HCT116 (cell line): ENCODE data around the gene PRKCH. TPM values are rescaled to one million over a fixed set of nuclear protein-coding genes. Genes with fewer than 3 reads are reported as not detected.

Experiments used
- ATAC-seq: fragments of 200-7000 bp; cut with Tn5 transposase; 2 replicates; pipeline ENCODE4 v1.9.1; 2020; ENCODE audit warnings: mild to moderate bottlenecking, moderate library complexity
- BruUV-seq: library from RNA; stranded (reverse); fragments of 400-500 nt; replicated peaks from 2 replicates; lab custom pipeline; 2021; lab: Mats Ljungman, UMichigan
- CTCF ChIA-PET: fragments of 300-600 bp; sonication (Branson Sonifier 250); formaldehyde crosslinking; loops from one replicate; lab custom pipeline; 2021; ENCODE audit warnings: antibody characterized with exemption; lab: Charles Lee
- POLR2A ChIA-PET: fragments of 300-600, 350-600 bp; sonication (Branson Sonifier 250); formaldehyde crosslinking; loops from one replicate; lab custom pipeline; 2021; ENCODE audit warnings: antibody characterized with exemption; lab: Charles Lee
- RAD21 ChIA-PET, 2 experiments: fragments of 300-600 bp; sonication (Branson Sonifier 250); formaldehyde crosslinking; loops; one replicate each; lab custom pipeline; 2023; ENCODE audit warnings: low total read pairs in 2 of 2; ENCODE audit not compliant: uncharacterized antibody in 2 of 2, unreplicated experiment in 2 of 2, low non-redundant PET in 1 of 2; lab: Charles Lee
- DNase-seq: peaks from one replicate; pipeline ENCODE4 v3.0.0-alpha.2; 2010; ENCODE audit warnings: low read depth, low spot score
- H2AFZ ChIP-seq: fragments of 200-600 bp; shearing (Covaris generic), sonication (generic); 2 replicates; pipeline ENCODE4 v1.6.1; 2017; ENCODE audit warnings: low read depth, mixed run types, mixed read lengths, antibody characterized with exemption, low read length; ENCODE audit not compliant: poor library complexity, severe bottlenecking
- H3K27ac ChIP-seq: 2 replicates; pipeline ENCODE4 v1.5.1; 2012; ENCODE audit warnings: low read depth, low read length
- H3K27me3 ChIP-seq: fragments of 200-600 bp; sonication (generic); 2 replicates; pipeline ENCODE4 v1.6.1; 2016; ENCODE audit warnings: mixed run types, low read length, mixed read lengths; ENCODE audit not compliant: insufficient read depth
- H3K36me3 ChIP-seq, 2 experiments: fragments of 200-500 bp in 1 of 2; fragments of 200-600 bp in 1 of 2; sonication (Bioruptor generic) in 1 of 2; sonication (generic) in 1 of 2; 2 replicates each; pipeline versions ENCODE4 v1.5.1 to v1.6.1; 2014 to 2016; ENCODE audit warnings: low read length in 2 of 2, inconsistent platforms in 1 of 2, mixed read lengths in 1 of 2, mixed run types in 1 of 2; ENCODE audit not compliant: insufficient read depth in 2 of 2, control insufficient read depth in 1 of 2
- H3K4me1 ChIP-seq, 2 experiments: fragments of 200-600 bp in 1 of 2; sonication (generic) in 1 of 2; 2 replicates each; pipeline versions ENCODE4 v1.5.1 to v1.6.1; 2012 to 2017; ENCODE audit warnings: low read length in 2 of 2, inconsistent platforms in 1 of 2, mild to moderate bottlenecking in 1 of 2, mixed read lengths in 1 of 2, mixed run types in 1 of 2, moderate library complexity in 1 of 2; ENCODE audit not compliant: insufficient read depth in 2 of 2, control insufficient read depth in 1 of 2
- H3K4me2 ChIP-seq: fragments of 200-600 bp; sonication (generic); 2 replicates; pipeline ENCODE4 v1.6.1; 2017; ENCODE audit warnings: mixed run types, low read length, mixed read lengths
- H3K4me3 ChIP-seq, 2 experiments: fragments of 200-600 bp in 1 of 2; sonication (generic) in 1 of 2; replicated peaks in 1 of 2; 2 replicates each; pipeline ENCODE4 v1.5.1; 2011 to 2016; ENCODE audit warnings: low read length in 2 of 2, control low read depth in 1 of 2, low read depth in 1 of 2, mild to moderate bottlenecking in 1 of 2, mixed read lengths in 1 of 2, mixed run types in 1 of 2
- H3K79me2 ChIP-seq: fragments of 200-600 bp; sonication (generic); 2 replicates; pipeline ENCODE4 v1.6.1; 2017; ENCODE audit warnings: mild to moderate bottlenecking, mixed run types, low read length, moderate library complexity, mixed read lengths; ENCODE audit not compliant: insufficient read depth
- H3K9ac ChIP-seq: fragments of 200-600 bp; sonication (generic); 2 replicates; pipeline ENCODE4 v1.6.1; 2016; ENCODE audit warnings: low read length, mixed read lengths
- H3K9me2 ChIP-seq: fragments of 200-600 bp; sonication (generic), shearing (Covaris generic); 2 replicates; pipeline ENCODE4 v1.6.1; 2017; ENCODE audit warnings: mixed run types, mild to moderate bottlenecking, moderate library complexity; ENCODE audit not compliant: insufficient read depth
- H3K9me3 ChIP-seq, 2 experiments: fragments of 200-500 bp in 1 of 2; fragments of 200-600 bp in 1 of 2; sonication (Bioruptor generic) in 1 of 2; sonication (generic) in 1 of 2; 2 replicates each; pipeline ENCODE4 v1.6.1; 2014 to 2017; ENCODE audit warnings: low read length in 2 of 2, mixed read lengths in 2 of 2, inconsistent platforms in 1 of 2, low read depth in 1 of 2, mild to moderate bottlenecking in 1 of 2, mixed run types in 1 of 2, moderate library complexity in 1 of 2; ENCODE audit not compliant: control insufficient read depth in 1 of 2, insufficient read depth in 1 of 2
- H4K20me1 ChIP-seq: fragments of 200-600 bp; sonication (generic), shearing (Covaris generic); 2 replicates; pipeline ENCODE4 v1.6.1; 2017; ENCODE audit warnings: mixed run types, mild to moderate bottlenecking, moderate library complexity; ENCODE audit not compliant: insufficient read depth
- CEBPB ChIP-seq: IDR thresholded peaks from 2 replicates; pipeline ENCODE4 v1.6.1; 2012; ENCODE audit warnings: low read depth
- EGR1 ChIP-seq: IDR thresholded peaks from 2 replicates; pipeline ENCODE4 v1.6.1; 2012; ENCODE audit warnings: low read depth
- ELF1 ChIP-seq: IDR thresholded peaks from 2 replicates; pipeline ENCODE4 v1.6.1; 2012; ENCODE audit warnings: low read depth, borderline replicate concordance
- EZH2 ChIP-seq: fragments of 200-600 bp; sonication (generic); IDR thresholded peaks from 2 replicates; pipeline ENCODE4 v1.6.1; 2017; ENCODE audit warnings: antibody characterized with exemption, mixed run types
- EZH2phosphoT487 ChIP-seq: fragments of 200-600 bp; IDR thresholded peaks from 2 replicates; pipeline ENCODE4 v1.6.1; 2018; ENCODE audit warnings: antibody characterized with exemption, borderline replicate concordance
- FOSL1 ChIP-seq: IDR thresholded peaks from 2 replicates; pipeline ENCODE4 v1.6.1; 2012; ENCODE audit warnings: low read depth
- POLR2A ChIP-seq: IDR thresholded peaks from 2 replicates; pipeline ENCODE4 v1.7.0; 2011; ENCODE audit warnings: borderline replicate concordance; ENCODE audit not compliant: insufficient read depth, insufficient read length; ENCODE audit errors: extremely low read depth
- POLR2AphosphoS5 ChIP-seq: IDR thresholded peaks from 2 replicates; pipeline ENCODE4 v1.6.1; 2011; ENCODE audit warnings: mild to moderate bottlenecking, low read depth, low read length, moderate library complexity
- RAD21 ChIP-seq: IDR thresholded peaks from 2 replicates; pipeline ENCODE4 v1.6.1; 2012; ENCODE audit warnings: low read depth, mild to moderate bottlenecking
- SIN3A ChIP-seq: IDR thresholded peaks from 2 replicates; pipeline ENCODE4 v1.6.1; 2012; ENCODE audit warnings: low read depth
- SP1 ChIP-seq: IDR thresholded peaks from 2 replicates; pipeline ENCODE4 v1.6.1; 2012; ENCODE audit warnings: low read depth
- TCF7L2 ChIP-seq: IDR thresholded peaks from 2 replicates; pipeline ENCODE4 v1.7.0; 2011; ENCODE audit warnings: borderline replicate concordance, inconsistent platforms; ENCODE audit not compliant: insufficient read depth, insufficient read length; ENCODE audit errors: extremely low read depth
- YY1 ChIP-seq: IDR thresholded peaks from 2 replicates; pipeline ENCODE4 v1.6.1; 2011; ENCODE audit warnings: low read length, low read depth, moderate library complexity, mild to moderate bottlenecking; ENCODE audit not compliant: insufficient replicate concordance; ENCODE audit errors: extremely low read depth
- ZNF274 ChIP-seq: fragments of 200-500 bp; sonication (Bioruptor generic); IDR thresholded peaks from 2 replicates; pipeline ENCODE4 v1.6.1; 2014; ENCODE audit warnings: mild to moderate bottlenecking, low read depth, low read length, inconsistent platforms
- intact Hi-C: fragments of 100-400 bp; cut with micrococcal nuclease; formaldehyde crosslinking; loops from 2 replicates; pipeline ENCODE4 v1.10.0; 2022
- total RNA-seq: library from RNA; stranded (reverse); gene quantifications from one replicate; pipeline ENCODE4 v1.2.1, GENCODE V29; 2021; ENCODE audit not compliant: unreplicated experiment
- TF ChIP-seq, protein P1 (sequence below): IDR thresholded peaks from 2 replicates; pipeline ENCODE4 v1.6.1; 2012
- TF ChIP-seq, protein P2 (sequence below): IDR thresholded peaks from 2 replicates; pipeline ENCODE4 v1.6.1; 2012

Gene PRKCH
- total RNA-seq, 1 experiment from 2014 or later, result 16.6 TPM

GRCh38 chr14:61426048-61426447 lies 104.7 kb downstream of the PRKCH start:
- H3K27ac ChIP-seq, result no peak overlapping the region
- intact Hi-C loops, result no loop called here
- BruUV-seq, result no TSS peak
- POLR2A ChIA-PET, result no interaction called here
- no peaks in the 10 kb centered on the region for H3K9me3 ChIP-seq
- no peak overlapping the region for H3K4me3 ChIP-seq
- H2AFZ ChIP-seq, result no peak overlapping the region
- H3K9me2 ChIP-seq, result no peaks in the 10 kb centered on the region
- H3K27me3 ChIP-seq, result no peaks in the 10 kb centered on the region
- H3K79me2 ChIP-seq, result no peaks in the 10 kb centered on the region
- H3K9ac ChIP-seq, result no peak overlapping the region
- no peaks in the 10 kb centered on the region for H3K36me3 ChIP-seq
- peaks cover 0 to 2% of the 10 kb centered on the region in 2 experiments; a peak in 1 of 4 replicates for H3K4me1 ChIP-seq
- CTCF ChIA-PET, result no interaction called here
- TF ChIP-seq EZH2phosphoT487, result no peak
- no peak for TF ChIP-seq SIN3A
- TF ChIP-seq ELF1, result no peak
- TF ChIP-seq EZH2, result no peak
- TF ChIP-seq, protein P1, sequence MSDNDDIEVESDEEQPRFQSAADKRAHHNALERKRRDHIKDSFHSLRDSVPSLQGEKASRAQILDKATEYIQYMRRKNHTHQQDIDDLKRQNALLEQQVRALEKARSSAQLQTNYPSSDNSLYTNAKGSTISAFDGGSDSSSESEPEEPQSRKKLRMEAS, result no peak
- TF ChIP-seq RAD21, result no peak
- TF ChIP-seq YY1, result no peak
- TF ChIP-seq FOSL1, result no peak
- no peak for TF ChIP-seq POLR2A
- TF ChIP-seq SP1, result no peak
- TF ChIP-seq EGR1, result no peak
- TF ChIP-seq CEBPB, result no peak
- TF ChIP-seq POLR2AphosphoS5, result no peak
- H3K4me2 ChIP-seq, result no peak overlapping the region
- ATAC-seq (no peak), DNase-seq (no peak)
- RAD21 ChIA-PET, result no interaction called here
- H4K20me1 ChIP-seq, result no peaks in the 10 kb centered on the region

GRCh38 chr14:61428261-61428660 lies 106.9 kb downstream of the PRKCH start:
- H2AFZ ChIP-seq, result no peak overlapping the region
- RAD21 ChIA-PET, result no interaction called here
- TF ChIP-seq POLR2AphosphoS5 (no peak), ZNF274 (no peak), SIN3A (no peak), TCF7L2 (no peak)
- TF ChIP-seq, protein P2, sequence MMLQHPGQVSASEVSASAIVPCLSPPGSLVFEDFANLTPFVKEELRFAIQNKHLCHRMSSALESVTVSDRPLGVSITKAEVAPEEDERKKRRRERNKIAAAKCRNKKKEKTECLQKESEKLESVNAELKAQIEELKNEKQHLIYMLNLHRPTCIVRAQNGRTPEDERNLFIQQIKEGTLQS, result no peak
- no peaks in the 10 kb centered on the region for H3K9me2 ChIP-seq
- no peaks in the 10 kb centered on the region for H3K9me3 ChIP-seq
- CTCF ChIA-PET, result no interaction called here
- no peak overlapping the region for H3K27ac ChIP-seq
- no peaks in the 10 kb centered on the region for H3K27me3 ChIP-seq
- H3K4me2 ChIP-seq, result no peak overlapping the region
- POLR2A ChIA-PET, result interaction anchor here (1.3 kb wide), 1 partner anchor 8 kb away, joined by 3 read pairs; no protein-coding TSS in a partner anchor
- no peaks in the 10 kb centered on the region for H4K20me1 ChIP-seq
- no peak for ATAC-seq
- H3K4me1 ChIP-seq, result no peaks in the 10 kb centered on the region
- intact Hi-C loops, result no loop called here
- no TSS peak for BruUV-seq
- H3K79me2 ChIP-seq, result no peaks in the 10 kb centered on the region
- H3K4me3 ChIP-seq, result no peak overlapping the region
- no peak overlapping the region for H3K9ac ChIP-seq
- no peak for DNase-seq
- H3K36me3 ChIP-seq, result no peaks in the 10 kb centered on the region
